ENCODE results near the gene LCK. TPM values are rescaled to one million over a fixed set of nuclear protein-coding genes. Genes with fewer than 3 reads are reported as not detected.
"Not testable (repeated sequence)": the region's sequence is repeated elsewhere in the genome, so short reads cannot be mapped to it uniquely, and the experiment has no call there.

The LCK gene
- polyA plus RNA-seq, 3 donors: 3.4 to 4.8 (median 3.8) TPM

- DNase-seq (ENCODE audit: extremely low read depth in 1 of 11, low read depth in 9 of 11, low spot score in 4 of 11): no peak
Measured at GRCh38 chr1:32231843-32232432, 19.1 kb upstream of the LCK start.

GRCh38 chr1:32232558-32233304, 18.3 kb upstream of the LCK start:
- no peak for DNase-seq (ENCODE audit: extremely low read depth in 1 of 11, low read depth in 9 of 11, low spot score in 4 of 11)

GRCh38 chr1:32234792-32235191, 16.3 kb upstream of the LCK start:
- no peak for DNase-seq (ENCODE audit: extremely low read depth in 1 of 11, low read depth in 9 of 11, low spot score in 4 of 11)

GRCh38 chr1:32239337-32239736, 11.7 kb upstream of the LCK start:
- no peak for DNase-seq (ENCODE audit: extremely low read depth in 1 of 11, low read depth in 9 of 11, low spot score in 4 of 11)

GRCh38 chr1:32239790-32240139, 11.3 kb upstream of the LCK start:
- DNase-seq (ENCODE audit: extremely low read depth in 1 of 11, low read depth in 9 of 11, low spot score in 4 of 11): no peak

GRCh38 chr1:32240140-32240951, 10.7 kb upstream of the LCK start:
- DNase-seq (ENCODE audit: extremely low read depth in 1 of 11, low read depth in 9 of 11, low spot score in 4 of 11): peak in 5 of 11 donors; percentile 58 to 72 (median 71)

GRCh38 chr1:32241001-32241763, 9.9 kb upstream of the LCK start:
- DNase-seq (ENCODE audit: extremely low read depth in 1 of 11, low read depth in 9 of 11, low spot score in 4 of 11): peak in 6 of 11 donors; percentile 45 to 69 (median 56)

GRCh38 chr1:32242341-32242851, 8.7 kb upstream of the LCK start:
- DNase-seq (ENCODE audit: extremely low read depth in 1 of 11, low read depth in 9 of 11, low spot score in 4 of 11): no peak

GRCh38 chr1:32246888-32247273, 4.2 kb upstream of the LCK start, which contains the start of gene FAM167B:
TSS of gene FAM167B (plus strand) at chr1:32247222. CDS start at chr1:32247422, 200 bp downstream.
- no peak for DNase-seq (ENCODE audit: extremely low read depth in 1 of 11, low read depth in 9 of 11, low spot score in 4 of 11)

- DNase-seq (ENCODE audit: extremely low read depth in 1 of 11, low read depth in 9 of 11, low spot score in 4 of 11): no peak
Measured at GRCh38 chr1:32247452-32247851, 3.6 kb upstream of the LCK start.

GRCh38 chr1:32247983-32248889, 2.8 kb upstream of the LCK start:
- peak in 4 of 11 donors; percentile 57 to 70 (median 65) for DNase-seq (ENCODE audit: extremely low read depth in 1 of 11, low read depth in 9 of 11, low spot score in 4 of 11)

GRCh38 chr1:32249831-32250525, 1.1 kb upstream of the LCK start:
- DNase-seq (ENCODE audit: extremely low read depth in 1 of 11, low read depth in 9 of 11, low spot score in 4 of 11): peak in 2 of 11 donors; percentile 31 to 56

- no peak for DNase-seq (ENCODE audit: extremely low read depth in 1 of 11, low read depth in 9 of 11, low spot score in 4 of 11)
Measured at GRCh38 chr1:32255072-32256071, 4.3 kb downstream of the LCK start.

- DNase-seq (ENCODE audit: extremely low read depth in 1 of 11, low read depth in 9 of 11, low spot score in 4 of 11): no peak
Measured at GRCh38 chr1:32256473-32257226, 5.6 kb downstream of the LCK start.

GRCh38 chr1:32257227-32257508, 6.1 kb downstream of the LCK start:
- no peak for DNase-seq (ENCODE audit: extremely low read depth in 1 of 11, low read depth in 9 of 11, low spot score in 4 of 11)

GRCh38 chr1:32263236-32263593, 12.2 kb downstream of the LCK start:
- DNase-seq (ENCODE audit: extremely low read depth in 1 of 11, low read depth in 9 of 11, low spot score in 4 of 11): not testable (repeated sequence)

Measured in renal cortex interstitium (tissue), 11 donors.